ENCODE data around the gene LUZP1. TPM values are rescaled to one million over a fixed set of nuclear protein-coding genes. Genes with fewer than 3 reads are reported as not detected.

LUZP1 gene
- total and polyA plus RNA-seq, 11 donors = 6.1 to 42.3 (median 30.0) TPM

DNA sequence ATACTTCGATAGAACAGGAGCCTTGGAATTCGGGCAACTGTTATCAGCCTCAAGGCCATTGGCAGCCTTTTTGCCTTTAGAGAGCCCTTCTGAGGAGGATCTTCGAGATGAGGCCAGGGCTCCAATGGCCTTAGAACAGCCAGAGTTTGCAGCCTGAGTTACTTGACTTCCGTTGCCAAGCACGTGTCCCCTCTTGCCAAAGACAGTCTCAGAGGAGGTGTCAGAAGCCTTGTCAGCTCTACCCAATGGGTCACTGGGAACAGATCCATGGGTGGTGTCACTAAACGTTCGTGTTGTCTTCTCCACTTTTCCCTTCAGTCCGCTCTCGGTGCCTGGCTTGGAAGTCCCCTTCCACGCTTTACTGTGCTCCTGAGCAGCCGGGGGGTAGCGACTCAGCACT is 76.2 kb downstream of the LUZP1 start:
- ATAC-seq (no peak), DNase-seq (no peak)
- H3K9me3 ChIP-seq = peaks cover 0 to 4% (median 0%) of the 10 kb centered on the region in 12 donors
- H3K27me3 ChIP-seq = no peaks in the 10 kb centered on the region
- intact Hi-C loops (cut with DNase I) = loop anchor here in 5 of 10 donors (10.0 kb wide), 3 partner anchors 172 to 192 kb away; no protein-coding TSS in a partner anchor
- no peak overlapping the region for H3K27ac ChIP-seq
- H3K36me3 ChIP-seq = peaks cover 0 to 78% (median 69%) of the 10 kb centered on the region in 9 donors
- TF ChIP-seq POLR2A (IDR thresholded peaks at IDR 0.05) (no peak), CTCF (IDR thresholded peaks at IDR 0.05) (no peak)
- WGBS, 4 donors = 74 to 82% (median 80%) methylated on average over 11 to 12 of the region's 12 CpGs
- H3K4me3 ChIP-seq = no peak overlapping the region
- H3K4me1 ChIP-seq = peaks cover 0 to 4% (median 0%) of the 10 kb centered on the region in 12 donors

DNA sequence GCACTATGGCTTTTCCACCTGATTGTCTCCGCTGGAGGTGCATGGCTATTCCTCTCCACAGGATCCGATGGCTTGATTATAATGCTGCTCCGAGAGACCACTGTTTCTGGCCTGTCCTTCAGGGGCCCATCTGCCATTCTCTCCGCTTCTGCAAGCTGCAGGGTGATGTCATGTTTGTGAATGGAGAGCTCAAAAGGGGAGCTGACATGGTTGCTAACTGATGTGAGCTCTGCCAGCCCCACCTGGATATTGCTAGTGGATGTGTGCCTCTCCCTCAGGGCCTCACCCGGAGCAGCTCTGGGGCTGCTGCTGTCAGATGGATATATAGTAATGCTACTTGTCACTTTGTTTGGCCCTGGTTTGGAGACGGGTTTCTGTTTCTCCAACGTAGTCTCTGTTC is 77.1 kb downstream of the LUZP1 start:
- Histone ChIP-seq H3K4me1 (peaks cover 0 to 4% (median 0%) of the 10 kb centered on the region in 12 donors), H3K9me3 (peaks cover 0 to 4% (median 0%) of the 10 kb centered on the region in 12 donors), H3K27me3 (no peaks in the 10 kb centered on the region), H3K36me3 (peaks cover 0 to 82% (median 78%) of the 10 kb centered on the region in 9 donors), H3K27ac (no peak overlapping the region), H3K4me3 (no peak overlapping the region)
- ATAC-seq (no peak), DNase-seq (no peak)
- intact Hi-C loops (cut with DNase I) = loop anchor here in 5 of 10 donors (10.0 kb wide), 3 partner anchors 173 to 193 kb away; no protein-coding TSS in a partner anchor
- TF ChIP-seq POLR2A (IDR thresholded peaks at IDR 0.05) (no peak), CTCF (IDR thresholded peaks at IDR 0.05) (no peak)
- WGBS, 4 donors = 90 to 95% (median 92%) methylated on average over 7 of the region's 7 CpGs

GRCh38 chr1:23090056-23090455 is 78.6 kb downstream of the LUZP1 start:
- no peak for ATAC-seq
- Histone ChIP-seq H3K9me3 (no peaks in the 10 kb centered on the region), H3K36me3 (peaks cover 0 to 94% (median 89%) of the 10 kb centered on the region in 9 donors)

DNA sequence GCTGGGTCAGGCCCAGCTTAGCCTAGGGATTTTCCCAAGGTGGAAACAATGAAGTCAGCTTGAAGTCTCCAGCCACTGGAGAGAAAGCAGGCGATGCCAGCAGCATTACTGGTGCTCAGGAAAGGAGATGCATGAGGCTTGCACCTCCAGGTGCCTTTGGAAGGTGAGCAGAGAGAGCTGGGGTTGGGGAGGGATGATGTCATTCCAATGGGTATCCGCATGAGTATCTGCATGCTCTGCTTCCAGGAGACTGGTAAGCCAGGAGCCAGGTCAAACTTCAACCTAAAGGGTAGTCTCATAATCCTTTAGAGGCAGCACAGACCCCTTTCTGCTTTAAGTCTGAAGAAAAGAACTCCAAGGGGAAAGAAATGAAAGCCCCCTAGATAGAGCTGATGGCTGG is 80.6 kb downstream of the LUZP1 start:
- Histone ChIP-seq H3K27ac (no peak overlapping the region), H3K9me3 (no peaks in the 10 kb centered on the region), H3K27me3 (no peaks in the 10 kb centered on the region), H3K4me1 (peaks cover 0 to 16% (median 8%) of the 10 kb centered on the region in 12 donors), H3K4me3 (no peak overlapping the region), H3K36me3 (peaks cover 0 to 98% (median 92%) of the 10 kb centered on the region in 9 donors)
- 85 to 100% (median 94%) methylated on average over 2 of the region's 2 CpGs for WGBS, 4 donors
- intact Hi-C loops (cut with DNase I) = loop anchor here in 1 of 10 donors (10.0 kb wide), 2 partner anchors 113 to 187 kb away; partner anchors contain the start of gene LACTBL1
- ATAC-seq (no peak), DNase-seq (no peak)
- TF ChIP-seq POLR2A (IDR thresholded peaks at IDR 0.05) (no peak), CTCF (IDR thresholded peaks at IDR 0.05) (no peak)

More at GRCh38 chr1:23090056-23090455, 78.6 kb downstream of the LUZP1 start:
- WGBS, 4 donors = 96 to 100% (median 99%) methylated on average over 1 of the region's 1 CpG
- intact Hi-C loops (cut with DNase I) = loop anchor here in 5 of 10 donors (10.0 kb wide), 3 partner anchors 175 to 195 kb away; no protein-coding TSS in a partner anchor
- Histone ChIP-seq H3K27ac (no peak overlapping the region), H3K27me3 (no peaks in the 10 kb centered on the region), H3K4me1 (peaks cover 0 to 4% (median 0%) of the 10 kb centered on the region in 12 donors), H3K4me3 (no peak overlapping the region)
- DNase-seq = no peak
- TF ChIP-seq CTCF (IDR thresholded peaks at IDR 0.05) (no peak), POLR2A (IDR thresholded peaks at IDR 0.05) (no peak)
